ENCODE data around the gene MKKS. TPM values are rescaled to one million over a fixed set of nuclear protein-coding genes. Genes with fewer than 3 reads are reported as not detected.

Gene MKKS
- total and polyA plus RNA-seq, 7 experiments from 2014 or later = 4.5 to 38.6 (median 15.5) TPM

- ATAC-seq = no peak
- Mint-ChIP-seq H3K4me3 (no peak overlapping the region), H3K9me3 (peaks cover 6 to 20% (median 7%) of the 10 kb centered on the region in 11 donors), H3K27ac (no peak overlapping the region), H3K27me3 (peaks cover 10 to 35% (median 23%) of the 10 kb centered on the region in 5 donors), H3K4me1 (no peaks in the 10 kb centered on the region), H3K36me3 (peaks cover 0 to 7% (median 0%) of the 10 kb centered on the region in 5 donors)
- Histone ChIP-seq H3K9me3 (ENCODE audit: control insufficient read depth in 2 of 3, low read length in 3 of 3) (peaks cover 0 to 8% (median 0%) of the 10 kb centered on the region in 3 experiments), H3K4me3 (ENCODE audit: low read length) (no peak overlapping the region), H3K4me1 (ENCODE audit: control insufficient read depth in 2 of 2, insufficient read depth in 2 of 2, low read length in 2 of 2) (no peaks in the 10 kb centered on the region), H3K27me3 (ENCODE audit: control insufficient read depth in 2 of 2, insufficient read depth in 2 of 2, low read length in 2 of 2) (no peaks in the 10 kb centered on the region), H3K27ac (ENCODE audit: low read depth, low read length) (no peak overlapping the region), H3K36me3 (ENCODE audit: control insufficient read depth in 2 of 3, insufficient read depth in 3 of 3, low read length in 3 of 3) (no peaks in the 10 kb centered on the region)
- ChIA-PET POLR2A (no interaction called here), CTCF (no interaction called here)
- intact Hi-C loops (cut with micrococcal nuclease) = no loop called here
- no peak for DNase-seq
Observed at GRCh38 chr20:10379761-10380160, 54.3 kb downstream of the MKKS start.

DNA sequence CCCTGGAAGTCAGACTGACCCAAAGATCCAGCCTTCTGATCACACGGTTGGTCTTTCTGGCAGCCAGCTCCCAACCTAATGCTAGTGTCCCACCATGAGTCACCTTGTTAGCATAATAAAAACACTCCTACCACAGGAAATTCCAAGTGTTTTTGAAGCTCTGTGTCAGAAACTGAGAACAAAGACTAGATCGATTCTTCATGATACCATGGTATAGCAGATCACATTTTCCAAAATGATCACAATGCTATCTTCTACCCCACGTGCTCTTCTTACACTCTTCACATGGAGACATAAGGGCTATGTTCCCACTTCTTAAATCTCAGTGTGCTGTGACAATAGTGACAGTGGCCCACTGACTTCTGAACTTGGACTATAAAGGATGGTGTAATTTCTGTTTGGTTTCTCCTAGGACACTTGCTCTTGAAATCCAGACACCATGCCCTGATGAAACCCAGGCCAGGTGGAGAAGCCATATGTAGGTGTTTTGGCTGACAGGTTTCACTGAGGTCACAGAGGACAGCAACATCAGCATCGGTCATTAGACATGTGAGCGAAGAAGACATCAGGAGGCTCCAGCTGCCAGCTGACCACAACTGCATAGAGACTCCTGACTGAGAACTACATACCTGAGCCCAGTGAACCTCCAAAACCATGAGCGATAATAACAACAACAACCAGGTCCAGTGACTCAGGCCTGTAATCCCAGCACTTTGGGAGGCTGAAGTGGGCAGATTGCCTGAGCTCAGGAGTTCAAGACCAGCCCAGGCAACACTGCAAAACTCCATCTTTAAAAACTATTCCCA, 57.5 kb downstream of the MKKS start:
- intact Hi-C loops (cut with micrococcal nuclease) = no loop called here

GRCh38 chr20:10375191-10375590, 58.8 kb downstream of the MKKS start:
- ATAC-seq (no peak), DNase-seq (no peak)
- H3K4me1 Mint-ChIP-seq = no peaks in the 10 kb centered on the region
- H3K27me3 Mint-ChIP-seq = peaks cover 19 to 36% (median 27%) of the 10 kb centered on the region in 5 donors
- Histone ChIP-seq H3K4me3 (ENCODE audit: low read length) (no peak overlapping the region), H3K4me1 (ENCODE audit: control insufficient read depth in 2 of 2, insufficient read depth in 2 of 2, low read length in 2 of 2) (no peaks in the 10 kb centered on the region), H3K27ac (ENCODE audit: low read depth, low read length) (no peak overlapping the region), H3K27me3 (ENCODE audit: control insufficient read depth in 2 of 2, insufficient read depth in 2 of 2, low read length in 2 of 2) (no peaks in the 10 kb centered on the region), H3K36me3 (ENCODE audit: control insufficient read depth in 2 of 3, insufficient read depth in 3 of 3, low read length in 3 of 3) (no peaks in the 10 kb centered on the region), H3K9me3 (ENCODE audit: control insufficient read depth in 2 of 3, low read length in 3 of 3) (peaks cover 0 to 8% (median 0%) of the 10 kb centered on the region in 3 experiments)
- H3K9me3 Mint-ChIP-seq = peaks cover 6 to 33% (median 14%) of the 10 kb centered on the region in 11 donors
- ChIA-PET CTCF (no interaction called here), POLR2A (no interaction called here)
- intact Hi-C loops (cut with micrococcal nuclease) = no loop called here
- H3K27ac Mint-ChIP-seq = no peak overlapping the region
- H3K36me3 Mint-ChIP-seq = peaks cover 0 to 7% (median 0%) of the 10 kb centered on the region in 5 donors
- no peak overlapping the region for H3K4me3 Mint-ChIP-seq

More for the DNA sequence above, 57.5 kb downstream of the MKKS start:
- Mint-ChIP-seq H3K9me3 (peaks cover 6 to 33% (median 14%) of the 10 kb centered on the region in 11 donors), H3K4me1 (no peaks in the 10 kb centered on the region), H3K36me3 (peaks cover 0 to 7% (median 0%) of the 10 kb centered on the region in 5 donors), H3K27me3 (peaks cover 14 to 32% (median 26%) of the 10 kb centered on the region in 5 donors), H3K4me3 (no peak overlapping the region), H3K27ac (peak overlapping the region in 1 of 9 donors; percentile 36)
- ChIA-PET CTCF (no interaction called here), POLR2A (no interaction called here)
- Histone ChIP-seq H3K27me3 (ENCODE audit: control insufficient read depth in 2 of 2, insufficient read depth in 2 of 2, low read length in 2 of 2) (no peaks in the 10 kb centered on the region), H3K36me3 (ENCODE audit: control insufficient read depth in 2 of 3, insufficient read depth in 3 of 3, low read length in 3 of 3) (no peaks in the 10 kb centered on the region), H3K9me3 (ENCODE audit: control insufficient read depth in 2 of 3, low read length in 3 of 3) (peaks cover 0 to 8% (median 0%) of the 10 kb centered on the region in 3 experiments), H3K27ac (ENCODE audit: low read depth, low read length) (no peak overlapping the region), H3K4me1 (ENCODE audit: control insufficient read depth in 2 of 2, insufficient read depth in 2 of 2, low read length in 2 of 2) (no peaks in the 10 kb centered on the region), H3K4me3 (ENCODE audit: low read length) (no peak overlapping the region)
- no peak for DNase-seq
- no peak for ATAC-seq

- ATAC-seq (no peak), DNase-seq (no peak)
- Mint-ChIP-seq H3K36me3 (peaks cover 0 to 7% (median 0%) of the 10 kb centered on the region in 5 donors), H3K4me1 (no peaks in the 10 kb centered on the region), H3K27ac (no peak overlapping the region), H3K4me3 (no peak overlapping the region), H3K9me3 (peaks cover 6 to 33% (median 14%) of the 10 kb centered on the region in 11 donors), H3K27me3 (peaks cover 16 to 37% (median 30%) of the 10 kb centered on the region in 5 donors)
- no peak overlapping the region for H3K27ac ChIP-seq (ENCODE audit: low read depth, low read length)
- CTCF ChIA-PET = no interaction called here
- POLR2A ChIA-PET = no interaction called here
- H3K36me3 ChIP-seq (ENCODE audit: control insufficient read depth in 2 of 3, insufficient read depth in 3 of 3, low read length in 3 of 3) = no peaks in the 10 kb centered on the region
- intact Hi-C loops (cut with micrococcal nuclease) = no loop called here
- H3K27me3 ChIP-seq (ENCODE audit: control insufficient read depth in 2 of 2, insufficient read depth in 2 of 2, low read length in 2 of 2) = no peaks in the 10 kb centered on the region
- no peaks in the 10 kb centered on the region for H3K4me1 ChIP-seq (ENCODE audit: control insufficient read depth in 2 of 2, insufficient read depth in 2 of 2, low read length in 2 of 2)
- H3K9me3 ChIP-seq (ENCODE audit: control insufficient read depth in 2 of 3, low read length in 3 of 3) = peaks cover 0 to 8% (median 0%) of the 10 kb centered on the region in 3 experiments
- H3K4me3 ChIP-seq (ENCODE audit: low read length) = no peak overlapping the region
Observed at GRCh38 chr20:10374036-10374435, 60.0 kb downstream of the MKKS start.

GRCh38 chr20:10371467-10371866, 62.6 kb downstream of the MKKS start:
- no peak overlapping the region for H3K4me3 Mint-ChIP-seq
- Histone ChIP-seq H3K27ac (ENCODE audit: low read depth, low read length) (no peak overlapping the region), H3K27me3 (ENCODE audit: control insufficient read depth in 2 of 2, insufficient read depth in 2 of 2, low read length in 2 of 2) (no peaks in the 10 kb centered on the region), H3K36me3 (ENCODE audit: control insufficient read depth in 2 of 3, insufficient read depth in 3 of 3, low read length in 3 of 3) (no peaks in the 10 kb centered on the region), H3K4me1 (ENCODE audit: control insufficient read depth in 2 of 2, insufficient read depth in 2 of 2, low read length in 2 of 2) (no peaks in the 10 kb centered on the region), H3K4me3 (ENCODE audit: low read length) (no peak overlapping the region), H3K9me3 (ENCODE audit: control insufficient read depth in 2 of 3, low read length in 3 of 3) (peaks cover 0 to 7% (median 0%) of the 10 kb centered on the region in 3 experiments)
- no peak overlapping the region for H3K27ac Mint-ChIP-seq
- no peaks in the 10 kb centered on the region for H3K4me1 Mint-ChIP-seq
- no peak for ATAC-seq
- peaks cover 4 to 27% (median 11%) of the 10 kb centered on the region in 11 donors for H3K9me3 Mint-ChIP-seq
- no peak for DNase-seq
- intact Hi-C loops (cut with micrococcal nuclease) = no loop called here
- H3K36me3 Mint-ChIP-seq = peaks cover 0 to 4% (median 0%) of the 10 kb centered on the region in 5 donors
- ChIA-PET POLR2A (no interaction called here), CTCF (no interaction called here)
- peaks cover 15 to 40% (median 27%) of the 10 kb centered on the region in 5 donors for H3K27me3 Mint-ChIP-seq

GRCh38 chr20:10370091-10370887, 63.7 kb downstream of the MKKS start:
- Histone ChIP-seq H3K36me3 (ENCODE audit: control insufficient read depth in 2 of 3, insufficient read depth in 3 of 3, low read length in 3 of 3) (no peaks in the 10 kb centered on the region), H3K27me3 (ENCODE audit: control insufficient read depth in 2 of 2, insufficient read depth in 2 of 2, low read length in 2 of 2) (no peaks in the 10 kb centered on the region), H3K4me1 (ENCODE audit: control insufficient read depth in 2 of 2, insufficient read depth in 2 of 2, low read length in 2 of 2) (no peaks in the 10 kb centered on the region), H3K27ac (ENCODE audit: low read depth, low read length) (no peak overlapping the region), H3K9me3 (ENCODE audit: control insufficient read depth in 2 of 3, low read length in 3 of 3) (no peaks in the 10 kb centered on the region), H3K4me3 (ENCODE audit: low read length) (no peak overlapping the region)
- ChIA-PET CTCF (no interaction called here), POLR2A (no interaction called here)
- H3K4me3 Mint-ChIP-seq = no peak overlapping the region
- peaks cover 22 to 35% (median 26%) of the 10 kb centered on the region in 5 donors for H3K27me3 Mint-ChIP-seq
- ATAC-seq (no peak), DNase-seq (no peak)
- H3K9me3 Mint-ChIP-seq = peaks cover 0 to 16% (median 6%) of the 10 kb centered on the region in 11 donors
- H3K27ac Mint-ChIP-seq = no peak overlapping the region
- no peaks in the 10 kb centered on the region for H3K4me1 Mint-ChIP-seq
- no peaks in the 10 kb centered on the region for H3K36me3 Mint-ChIP-seq
- intact Hi-C loops (cut with micrococcal nuclease) = no loop called here

All from naive thymus-derived CD4-positive, alpha-beta T cell (primary cell).